MCF 10A (cell line): ENCODE data around the gene MEGF9. TPM values are rescaled to one million over a fixed set of nuclear protein-coding genes. Genes with fewer than 3 reads are reported as not detected.
"Not testable (repeated sequence)": the region's sequence is repeated elsewhere in the genome, so short reads cannot be mapped to it uniquely, and the experiment has no call there.

Experiments used
- BruUV-seq: library from RNA; stranded (reverse); fragments of 400-500 nt; replicated peaks from 2 replicates; lab custom pipeline; 2021; lab: Mats Ljungman, UMichigan
- CTCF ChIA-PET: fragments of 300-600 bp; sonication (Branson Sonifier 250); formaldehyde crosslinking; extraction: SDS; loops from one replicate; lab custom pipeline; 2021; ENCODE audit warnings: antibody characterized with exemption, inconsistent platforms; lab: Yijun Ruan, JAX
- POLR2A ChIA-PET: fragments of 300-600, 350-650 bp; sonication (Branson Sonifier 250); formaldehyde crosslinking; extraction: SDS; loops from one replicate; lab custom pipeline; 2020; ENCODE audit warnings: antibody characterized with exemption, inconsistent platforms; lab: Yijun Ruan, JAX
- DNase-seq: peaks from one replicate; pipeline ENCODE4 v3.0.0-alpha.2; 2018; ENCODE audit not compliant: unreplicated experiment
- H3K27ac Mint-ChIP-seq: one replicate; pipeline ENCODE4 v1.8.0; 2022; ENCODE audit warnings: mild to moderate bottlenecking, low read depth, mixed read lengths; ENCODE audit not compliant: unreplicated experiment
- H3K27me3 Mint-ChIP-seq: one replicate; pipeline ENCODE4 v1.8.0; 2022; ENCODE audit warnings: mixed read lengths; ENCODE audit not compliant: insufficient read depth, unreplicated experiment
- H3K36me3 Mint-ChIP-seq: one replicate; pipeline ENCODE4 v1.8.0; 2022; ENCODE audit warnings: mild to moderate bottlenecking, moderate library complexity, mixed read lengths; ENCODE audit not compliant: insufficient read depth, unreplicated experiment
- H3K4me1 Mint-ChIP-seq: one replicate; pipeline ENCODE4 v1.8.0; 2022; ENCODE audit warnings: mixed read lengths; ENCODE audit not compliant: insufficient read depth, unreplicated experiment
- H3K4me3 Mint-ChIP-seq: one replicate; pipeline ENCODE4 v1.8.0; 2022; ENCODE audit warnings: mild to moderate bottlenecking, moderate library complexity, mixed read lengths; ENCODE audit not compliant: unreplicated experiment
- H3K9me3 Mint-ChIP-seq: one replicate; pipeline ENCODE4 v1.8.0; 2022; ENCODE audit warnings: mixed read lengths; ENCODE audit not compliant: unreplicated experiment
- CTCF ChIP-seq: fragments of 200-600 bp; IDR thresholded peaks from one replicate; pipeline ENCODE4 v1.8.0; 2022; ENCODE audit warnings: antibody characterized with exemption, mild to moderate bottlenecking; ENCODE audit not compliant: unreplicated experiment
- intact Hi-C: fragments of 100-400 bp; cut with micrococcal nuclease; formaldehyde crosslinking; loops from 2 replicates; pipeline ENCODE4 v1.14.1; 2022
- total RNA-seq: library from RNA; stranded (reverse); gene quantifications from 2 replicates; pipeline ENCODE4 v1.2.3, GENCODE V29; 2022

Gene MEGF9
- total RNA-seq, 1 experiment from 2014 or later, result 5.7 TPM

- intact Hi-C loops, result loop anchor here (1.0 to 2.0 kb wide), 4 partner anchors 137 to 304 kb away; no protein-coding TSS in a partner anchor
- H3K9me3 Mint-ChIP-seq, result no peaks in the 10 kb centered on the region
- H3K27ac Mint-ChIP-seq, result no peak overlapping the region
- H3K4me1 Mint-ChIP-seq, result peaks cover 5% of the 10 kb centered on the region
- TF ChIP-seq CTCF, result peak; percentile 79
- DNase-seq, result peak; percentile 71
- ChIA-PET CTCF (interaction anchor here (0.7 to 4.9 kb wide), 56 partner anchors 10 to 457 kb away, joined by 3 to 55 read pairs (median 4); partner anchors contain the start of genes FBXW2 and PSMD5), POLR2A (interaction anchor here (0.6 to 3.9 kb wide), 13 partner anchors 11 to 553 kb away, joined by 3 to 30 read pairs (median 4); partner anchors contain the start of genes FBXW2 and PHF19)
- BruUV-seq, result no TSS peak
- H3K36me3 Mint-ChIP-seq, result peaks cover 22% of the 10 kb centered on the region
- no peak overlapping the region for H3K4me3 Mint-ChIP-seq
- H3K27me3 Mint-ChIP-seq, result no peaks in the 10 kb centered on the region
Observed at GRCh38 chr9:120755810-120756434, 41.7 kb upstream of the MEGF9 start.

DNA sequence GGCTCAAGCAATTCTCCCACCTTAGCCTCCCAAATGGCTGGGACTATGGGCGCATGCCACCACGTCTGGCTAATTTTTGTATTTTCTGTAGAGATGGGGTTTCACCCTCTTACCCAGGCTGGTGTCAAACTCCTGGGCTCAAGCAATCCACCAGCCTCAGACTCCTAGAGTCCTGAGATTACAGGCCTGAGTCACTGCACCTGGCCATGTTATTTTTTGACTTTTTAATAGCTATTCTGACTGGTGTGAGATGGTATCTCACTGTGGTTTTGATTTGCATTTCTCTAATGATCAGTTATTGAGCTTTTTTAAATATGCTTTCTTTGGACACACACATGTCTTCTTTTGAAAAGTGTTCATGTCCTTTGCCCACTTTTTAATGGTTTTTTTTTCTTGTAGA is 40.8 kb upstream of the MEGF9 start:
- ChIA-PET POLR2A (interaction anchor here (1.0 to 3.9 kb wide), 4 partner anchors 38 to 176 kb away, joined by 3 to 30 read pairs (median 4); partner anchors contain the start of gene FBXW2), CTCF (interaction anchor here (0.6 to 4.9 kb wide), 40 partner anchors 9 to 696 kb away, joined by 3 to 55 read pairs (median 4); no protein-coding TSS in a partner anchor)
- Mint-ChIP-seq H3K27ac (no peak overlapping the region), H3K9me3 (no peaks in the 10 kb centered on the region), H3K4me1 (peaks cover 5% of the 10 kb centered on the region), H3K4me3 (no peak overlapping the region), H3K27me3 (no peaks in the 10 kb centered on the region), H3K36me3 (peaks cover 13% of the 10 kb centered on the region)
- DNase-seq, result no peak
- no peak for TF ChIP-seq CTCF
- BruUV-seq, result no TSS peak
- intact Hi-C loops, result no loop called here

- CTCF ChIA-PET, result interaction anchor here (0.7 to 2.4 kb wide), 3 partner anchors 122 to 310 kb away, joined by 3 to 9 read pairs (median 3); no protein-coding TSS in a partner anchor
Observed at GRCh38 chr9:120750421-120750820, 36.2 kb upstream of the MEGF9 start.

DNA sequence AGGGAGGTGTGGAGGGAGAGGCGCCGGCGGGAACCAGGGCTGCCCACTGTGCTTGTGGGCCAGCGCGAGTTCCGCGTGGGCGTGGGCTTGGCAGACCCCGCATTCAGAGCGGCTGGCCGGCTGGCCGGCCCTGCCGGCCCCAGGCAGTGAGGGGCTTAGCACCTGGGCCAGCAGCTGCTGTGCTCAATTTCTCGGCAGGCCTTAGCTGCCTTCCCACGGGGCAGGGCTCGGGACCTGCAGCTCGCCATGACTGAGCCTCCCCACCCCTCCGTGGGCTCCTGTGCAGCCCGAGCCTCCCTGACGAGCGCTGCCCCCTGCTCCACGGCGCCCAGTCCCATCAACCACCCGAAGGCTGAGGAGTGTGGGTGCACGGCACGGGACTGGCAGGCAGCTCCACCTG is 32.1 kb upstream of the MEGF9 start:
- H3K27ac Mint-ChIP-seq, POLR2A ChIA-PET, intact Hi-C loops, H3K4me3 Mint-ChIP-seq, H3K36me3 Mint-ChIP-seq, H3K4me1 Mint-ChIP-seq, H3K9me3 Mint-ChIP-seq, H3K27me3 Mint-ChIP-seq, BruUV-seq, DNase-seq: not testable (repeated sequence)
- CTCF ChIA-PET, result interaction anchor here (0.7 to 1.9 kb wide), 3 partner anchors 9 to 462 kb away, joined by 5 to 8 read pairs (median 8); no protein-coding TSS in a partner anchor

More at GRCh38 chr9:120750421-120750820, 36.2 kb upstream of the MEGF9 start:
- Mint-ChIP-seq H3K27ac (no peak overlapping the region), H3K4me3 (no peak overlapping the region), H3K4me1 (no peaks in the 10 kb centered on the region), H3K27me3 (no peaks in the 10 kb centered on the region), H3K36me3 (no peaks in the 10 kb centered on the region), H3K9me3 (no peaks in the 10 kb centered on the region)
- intact Hi-C loops, result no loop called here
- BruUV-seq, result no TSS peak
- DNase-seq, result no peak
- POLR2A ChIA-PET, result interaction anchor here (2.1 kb wide), 1 partner anchor 11 kb away, joined by 7 read pairs; no protein-coding TSS in a partner anchor
- no peak for TF ChIP-seq CTCF
